Measurements from ENCODE around the gene STARD9. TPM values are rescaled to one million over a fixed set of nuclear protein-coding genes. Genes with fewer than 3 reads are reported as not detected.

Gene STARD9
- total and polyA plus RNA-seq, 10 of the 15 experiments (the other 5 are each of a cell fraction or from before 2014, with no cell fraction given) = 0.58 to 11.5 (median 6.1) TPM

DNA sequence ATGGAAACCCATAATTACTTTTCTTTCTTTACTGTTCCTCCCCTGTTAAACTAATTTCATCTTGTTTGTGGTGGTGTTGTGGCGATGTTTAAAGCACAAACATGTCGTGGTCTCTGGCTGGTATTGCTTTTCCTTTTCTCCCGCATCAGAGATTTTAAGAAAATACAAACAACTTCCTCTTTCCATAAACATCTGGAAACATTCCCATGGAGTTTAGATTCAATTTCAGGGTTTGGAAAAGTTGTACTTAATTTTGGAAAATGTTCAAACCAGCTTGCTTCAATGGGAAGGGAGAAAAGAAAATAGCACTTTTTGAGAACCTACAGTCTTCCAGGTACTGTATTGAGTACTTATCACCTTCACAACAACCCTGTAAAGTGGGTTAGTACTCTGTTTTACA, 30.4 kb downstream of the STARD9 start:
- no peaks in the 10 kb centered on the region for H4K20me1 ChIP-seq (ENCODE audit: control insufficient read depth, insufficient read depth)
- in situ Hi-C loops (cut with MboI) (no loop called here), intact Hi-C loops (cut with micrococcal nuclease; ENCODE audit: unreplicated experiment) (no loop called here)
- peaks cover 53% of the 10 kb centered on the region for H3K4me1 ChIP-seq (ENCODE audit: control insufficient read depth, insufficient read depth, low read length)
- peaks cover 11% of the 10 kb centered on the region for H3K9me3 ChIP-seq (replicated peaks; ENCODE audit: control insufficient read depth, insufficient read depth, low read length)
- no peak for ATAC-seq
- H3K4me3 ChIP-seq = no peak overlapping the region
- peak overlapping the region; percentile 73 for H3K27ac ChIP-seq (ENCODE audit: control insufficient read depth, insufficient read depth)
- POLR2A ChIA-PET = interaction anchor here (0.6 to 5.5 kb wide), 9 partner anchors 20 to 205 kb away, joined by 3 to 38 read pairs (median 4); partner anchors contain the start of gene STARD9
- no peak for DNase-seq (ENCODE audit: low read depth, low spot score)
- 40% methylated on average over 3 of the region's 3 CpGs for WGBS (ENCODE audit: insufficient coverage, insufficient replicate concordance, low lambda C conversion rate, missing lambda C conversion rate)
- SMC1A ChIA-PET (ENCODE audit: uncharacterized antibody, unreplicated experiment) = interaction anchor here (0.7 to 5.4 kb wide), 22 partner anchors 9 to 315 kb away, joined by 3 to 53 read pairs (median 4); partner anchors contain the start of genes STARD9 and ZNF106
- TF ChIP-seq BHLHE40 (IDR thresholded peaks at IDR 0.05; ENCODE audit: borderline replicate concordance in 1 of 2, low read depth in 2 of 2, low read length in 1 of 2) (no peak), CHD2 (IDR thresholded peaks at IDR 0.05; ENCODE audit: borderline replicate concordance, low read depth, low read length) (no peak), ZNF274 (IDR thresholded peaks at IDR 0.05; ENCODE audit: insufficient read depth, insufficient read length) (no peak), FOS (IDR thresholded peaks at IDR 0.05; ENCODE audit: borderline replicate concordance, extremely low read depth, insufficient read length) (no peak), SREBF2 (IDR thresholded peaks at IDR 0.05; ENCODE audit: low read length) (no peak)
- BruUV-seq (replicated peaks) = TSS peak; percentile 18
- peak overlapping the region; percentile 29 for H2AFZ ChIP-seq (ENCODE audit: control insufficient read depth, low read depth, low read length)
- no peaks in the 10 kb centered on the region for H3K36me3 ChIP-seq (ENCODE audit: control insufficient read depth in 2 of 2, insufficient read depth in 2 of 2, low read length in 1 of 2)
- H3K27me3 ChIP-seq (replicated peaks in 1 of 2; ENCODE audit: control insufficient read depth in 2 of 2, insufficient read depth in 2 of 2, low read length in 1 of 2) = no peaks in the 10 kb centered on the region
- no peak for FAIRE-seq
- H3K79me2 ChIP-seq (ENCODE audit: control insufficient read depth, insufficient read depth, low read length) = peaks cover 2% of the 10 kb centered on the region; the same call in 1 of the 2 replicates
- RAD21 ChIA-PET (ENCODE audit: unreplicated experiment) = interaction anchor here (0.7 to 4.4 kb wide), 7 partner anchors 24 to 101 kb away, joined by 3 to 30 read pairs (median 8); partner anchors contain the start of gene STARD9
- CTCF ChIA-PET = interaction anchor here (0.7 to 2.5 kb wide), 5 partner anchors 16 to 29 kb away, joined by 3 to 7 read pairs (median 3); no protein-coding TSS in a partner anchor
- peak overlapping the region; percentile 68 for H3K4me2 ChIP-seq (ENCODE audit: control insufficient read depth, insufficient read depth)
- H3K9ac ChIP-seq (ENCODE audit: control insufficient read depth, insufficient read depth, low read length) = peak overlapping the region; percentile 10; the same call in 1 of the 2 replicates

DNA sequence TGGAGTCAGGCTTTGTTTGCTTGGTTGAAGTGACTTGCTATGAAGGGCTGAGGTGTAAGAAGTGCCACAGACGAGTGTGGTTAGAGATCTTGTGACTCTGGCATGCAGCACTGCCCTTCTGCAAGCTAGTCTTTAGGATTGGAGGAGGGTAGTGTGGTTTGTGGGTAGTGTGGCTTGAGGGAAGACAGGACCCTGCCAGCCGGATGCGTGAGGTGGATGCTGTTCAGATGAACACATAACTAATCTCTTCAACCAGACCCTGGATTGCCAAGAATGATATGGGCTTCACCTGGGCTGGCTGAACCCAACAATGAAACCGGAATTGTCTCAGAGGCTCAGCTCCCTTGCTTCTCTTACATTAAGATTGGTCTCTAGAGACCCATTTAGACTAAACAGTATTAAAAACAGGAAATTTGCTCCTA, 32.7 kb downstream of the STARD9 start:
- Histone ChIP-seq H3K9ac (ENCODE audit: control insufficient read depth, insufficient read depth, low read length) (peak overlapping the region; percentile 24; the same call in 1 of the 2 replicates), H3K79me2 (ENCODE audit: control insufficient read depth, insufficient read depth, low read length) (no peaks in the 10 kb centered on the region; the same call in 1 of the 2 replicates), H3K4me2 (ENCODE audit: control insufficient read depth, insufficient read depth) (peak overlapping the region; percentile 66), H3K4me3 (no peak overlapping the region), H2AFZ (ENCODE audit: control insufficient read depth, low read depth, low read length) (peak overlapping the region; percentile 59), H3K27me3 (replicated peaks in 1 of 2; ENCODE audit: control insufficient read depth in 2 of 2, insufficient read depth in 2 of 2, low read length in 1 of 2) (no peaks in the 10 kb centered on the region), H3K4me1 (ENCODE audit: control insufficient read depth, insufficient read depth, low read length) (peaks cover 45% of the 10 kb centered on the region), H4K20me1 (ENCODE audit: control insufficient read depth, insufficient read depth) (no peaks in the 10 kb centered on the region), H3K36me3 (ENCODE audit: control insufficient read depth in 2 of 2, insufficient read depth in 2 of 2, low read length in 1 of 2) (no peaks in the 10 kb centered on the region), H3K9me3 (replicated peaks; ENCODE audit: control insufficient read depth, insufficient read depth, low read length) (no peaks in the 10 kb centered on the region; the same call in 2 of the 3 replicates), H3K27ac (ENCODE audit: control insufficient read depth, insufficient read depth) (peak overlapping the region; percentile 50)
- ATAC-seq = peak; percentile 82
- CTCF ChIA-PET = interaction anchor here (0.7 to 3.0 kb wide), 8 partner anchors 8 to 41 kb away, joined by 3 to 9 read pairs (median 4); partner anchors contain the start of gene STARD9
- in situ Hi-C loops (cut with MboI) (no loop called here), intact Hi-C loops (cut with micrococcal nuclease; ENCODE audit: unreplicated experiment) (no loop called here)
- 1% methylated on average over 4 of the region's 4 CpGs for WGBS (ENCODE audit: insufficient coverage, insufficient replicate concordance, low lambda C conversion rate, missing lambda C conversion rate)
- peak; percentile 71 for DNase-seq (ENCODE audit: low read depth, low spot score)
- no peak for FAIRE-seq
- POLR2A ChIA-PET = interaction anchor here (0.7 to 5.5 kb wide), 7 partner anchors 15 to 39 kb away, joined by 3 to 38 read pairs (median 3); partner anchors contain the start of gene STARD9
- SMC1A ChIA-PET (ENCODE audit: uncharacterized antibody, unreplicated experiment) = interaction anchor here (0.7 to 5.4 kb wide), 15 partner anchors 8 to 72 kb away, joined by 3 to 53 read pairs (median 4); no protein-coding TSS in a partner anchor
- RAD21 ChIA-PET (ENCODE audit: unreplicated experiment) = interaction anchor here (0.6 to 4.4 kb wide), 8 partner anchors 12 to 103 kb away, joined by 3 to 30 read pairs (median 3); no protein-coding TSS in a partner anchor
- no TSS peak for BruUV-seq (replicated peaks)
- peak; percentile 82 to 89 for TF ChIP-seq IKZF2 (IDR thresholded peaks at IDR 0.05)
- no peak for TF ChIP-seq NR2C2 (IDR thresholded peaks at IDR 0.05; ENCODE audit: borderline replicate concordance, control insufficient read depth, insufficient read length, low read depth)
- TF ChIP-seq, protein P1, sequence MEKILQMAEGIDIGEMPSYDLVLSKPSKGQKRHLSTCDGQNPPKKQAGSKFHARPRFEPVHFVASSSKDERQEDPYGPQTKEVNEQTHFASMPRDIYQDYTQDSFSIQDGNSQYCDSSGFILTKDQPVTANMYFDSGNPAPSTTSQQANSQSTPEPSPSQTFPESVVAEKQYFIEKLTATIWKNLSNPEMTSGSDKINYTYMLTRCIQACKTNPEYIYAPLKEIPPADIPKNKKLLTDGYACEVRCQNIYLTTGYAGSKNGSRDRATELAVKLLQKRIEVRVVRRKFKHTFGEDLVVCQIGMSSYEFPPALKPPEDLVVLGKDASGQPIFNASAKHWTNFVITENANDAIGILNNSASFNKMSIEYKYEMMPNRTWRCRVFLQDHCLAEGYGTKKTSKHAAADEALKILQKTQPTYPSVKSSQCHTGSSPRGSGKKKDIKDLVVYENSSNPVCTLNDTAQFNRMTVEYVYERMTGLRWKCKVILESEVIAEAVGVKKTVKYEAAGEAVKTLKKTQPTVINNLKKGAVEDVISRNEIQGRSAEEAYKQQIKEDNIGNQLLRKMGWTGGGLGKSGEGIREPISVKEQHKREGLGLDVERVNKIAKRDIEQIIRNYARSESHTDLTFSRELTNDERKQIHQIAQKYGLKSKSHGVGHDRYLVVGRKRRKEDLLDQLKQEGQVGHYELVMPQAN (conservative IDR thresholded peaks at IDR 0.05) = no peak
- peak; percentile 36 to 69; a peak in 2 of 4 replicates for TF ChIP-seq BHLHE40 (IDR thresholded peaks at IDR 0.05; ENCODE audit: borderline replicate concordance in 1 of 2, low read depth in 2 of 2, low read length in 1 of 2)
- no peak for TF ChIP-seq SUPT20H (IDR thresholded peaks at IDR 0.05; ENCODE audit: borderline replicate concordance, control insufficient read depth, low read depth, low read length)
- no peak for TF ChIP-seq NR2C1 (IDR thresholded peaks at IDR 0.05)
- no peak for TF ChIP-seq CHD2 (IDR thresholded peaks at IDR 0.05; ENCODE audit: borderline replicate concordance, low read depth, low read length)
- no peak for TF ChIP-seq TCF12 (IDR thresholded peaks at IDR 0.05; ENCODE audit: low read depth, low read length)
- no peak for TF ChIP-seq SMAD1 (IDR thresholded peaks at IDR 0.05; ENCODE audit: low read depth, partially characterized antibody)

All from GM12878 (cell line).